Left kidney (tissue), 2 donors: ENCODE results near the gene HAL. TPM values are rescaled to one million over a fixed set of nuclear protein-coding genes. Genes with fewer than 3 reads are reported as not detected.

ENCODE experiments used
- DNase-seq: peaks from one replicate; pipeline ENCODE4 v3.0.0-alpha.2; 2013
- polyA plus RNA-seq: library from polyadenylated mRNA; unstranded; fragments of 120-200 nt; gene quantifications from one replicate; pipeline ENCODE4 v1.2.1, GENCODE V29; 2013; ENCODE audit not compliant: insufficient read length

The HAL gene
- polyA plus RNA-seq, 1 donor: 1.5 TPM

GRCh38 chr12:96014943-96015599 is 18.9 kb upstream of the HAL start:
- DNase-seq: no peak

GRCh38 chr12:96007729-96008128 is 11.6 kb upstream of the HAL start:
- DNase-seq: no peak

GRCh38 chr12:96006727-96007126 is 10.6 kb upstream of the HAL start:
- DNase-seq: no peak

GRCh38 chr12:96000858-96001257 is 4.7 kb upstream of the HAL start:
- DNase-seq: no peak

GRCh38 chr12:95999484-95999883 is 3.3 kb upstream of the HAL start:
- no peak for DNase-seq

- DNase-seq: peak; percentile 61
These were observed 2.6 kb upstream of the HAL start for GRCh38 chr12:95998611-95999286.

GRCh38 chr12:95997911-95998510 is 1.9 kb upstream of the HAL start:
- no peak for DNase-seq

GRCh38 chr12:95997276-95997675 is 1.1 kb upstream of the HAL start:
- DNase-seq: no peak

GRCh38 chr12:95995238-95996031 is 709 bp downstream of the HAL start:
- no peak for DNase-seq

GRCh38 chr12:95994476-95994875 is 1.7 kb downstream of the HAL start:
- DNase-seq: no peak

GRCh38 chr12:95993907-95994306 is 2.2 kb downstream of the HAL start:
- DNase-seq: no peak

- DNase-seq: no peak
These were observed 6.0 kb downstream of the HAL start for GRCh38 chr12:95990136-95990535.

GRCh38 chr12:95989504-95990123 is 6.5 kb downstream of the HAL start:
- no peak for DNase-seq

GRCh38 chr12:95988506-95989275 is 7.5 kb downstream of the HAL start:
- DNase-seq: no peak

- no peak for DNase-seq
These were observed 9.2 kb downstream of the HAL start for GRCh38 chr12:95986635-95987570.

GRCh38 chr12:95984682-95985081 is 11.5 kb downstream of the HAL start:
- no peak for DNase-seq

GRCh38 chr12:95982602-95983001 is 13.5 kb downstream of the HAL start:
- no peak for DNase-seq

- no peak for DNase-seq
These were observed 15.7 kb downstream of the HAL start for GRCh38 chr12:95980437-95980836.

- DNase-seq: no peak
These were observed 17.4 kb downstream of the HAL start for GRCh38 chr12:95978774-95979173.

- DNase-seq: no peak
These were observed 17.8 kb downstream of the HAL start for GRCh38 chr12:95978351-95978750.
